ENCODE results near the gene USP31.

Gene USP31

DNA sequence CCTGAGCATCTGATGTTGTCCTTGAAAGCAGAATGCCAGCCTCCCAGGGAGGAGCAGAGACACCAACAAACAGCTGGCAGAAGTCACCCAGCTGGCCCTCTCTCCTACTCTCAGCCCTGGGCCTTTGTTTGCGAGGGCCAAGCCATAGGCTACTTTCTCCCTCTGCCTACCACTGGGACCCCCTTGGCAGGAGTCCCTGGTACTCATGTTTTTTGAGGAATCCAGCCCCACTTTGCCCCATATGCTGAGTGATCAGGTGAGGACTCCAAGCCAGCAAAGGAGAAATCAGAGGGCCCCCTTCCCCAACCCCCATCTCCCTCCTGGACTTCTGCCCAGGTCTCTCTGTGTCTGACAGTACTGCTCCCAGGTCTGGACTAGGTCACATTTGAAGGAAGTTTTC, 121.9 kb downstream of the USP31 start:
- Histone ChIP-seq H3K9me3 (ENCODE audit: control insufficient read depth, insufficient read depth, low read length) (no peaks in the 10 kb centered on the region), H3K4me1 (ENCODE audit: control insufficient read depth, insufficient read depth, low read length) (no peaks in the 10 kb centered on the region), H3K4me3 (ENCODE audit: low read length) (no peak overlapping the region), H3K36me3 (ENCODE audit: control insufficient read depth, insufficient read depth, low read length) (no peaks in the 10 kb centered on the region), H3K27ac (ENCODE audit: low read length) (no peak overlapping the region), H3K27me3 (ENCODE audit: control insufficient read depth, insufficient read depth, low read length) (no peaks in the 10 kb centered on the region)
- WGBS (ENCODE audit: insufficient coverage, insufficient read length): no CpG with 5 or more reads among the region's 1 CpG
- DNase-seq (ENCODE audit: low read depth, low spot score): no peak

DNA sequence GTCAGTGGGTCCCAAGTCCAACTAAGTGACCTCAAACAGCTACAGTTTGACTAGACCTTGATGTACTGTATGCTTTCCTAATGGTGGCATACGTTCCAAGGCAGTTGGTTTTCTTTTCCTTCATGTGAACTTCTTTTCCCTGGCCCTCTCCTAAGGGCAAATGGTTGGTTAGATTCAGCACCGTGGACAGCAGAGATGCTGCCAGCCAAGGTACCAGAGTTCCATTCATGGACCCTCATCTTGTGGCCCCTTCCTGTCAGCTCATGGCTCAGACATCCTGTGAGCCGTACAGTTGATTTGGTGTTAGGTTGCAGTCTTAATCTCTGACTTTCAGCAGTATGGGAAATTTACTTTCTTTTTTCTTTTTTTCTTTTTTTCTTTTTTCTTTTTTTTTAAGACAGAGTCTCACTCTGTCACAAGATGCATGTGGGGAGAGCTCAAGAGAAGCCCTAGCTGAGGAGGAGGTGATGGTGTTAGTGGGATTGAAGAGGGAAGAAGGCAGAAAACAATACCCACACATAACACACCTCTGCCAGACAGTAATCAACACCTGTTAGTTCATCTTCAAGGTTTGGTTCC, 122.4 kb downstream of the USP31 start:
- H3K27ac ChIP-seq (ENCODE audit: low read length): no peak overlapping the region
- DNase-seq (ENCODE audit: low read depth, low spot score): no peak
- no peaks in the 10 kb centered on the region for H3K4me1 ChIP-seq (ENCODE audit: control insufficient read depth, insufficient read depth, low read length)
- no peaks in the 10 kb centered on the region for H3K9me3 ChIP-seq (ENCODE audit: control insufficient read depth, insufficient read depth, low read length)
- WGBS (ENCODE audit: insufficient coverage, insufficient read length): no CpG with 5 or more reads among the region's 3 CpGs
- H3K27me3 ChIP-seq (ENCODE audit: control insufficient read depth, insufficient read depth, low read length): no peaks in the 10 kb centered on the region
- H3K36me3 ChIP-seq (ENCODE audit: control insufficient read depth, insufficient read depth, low read length): no peaks in the 10 kb centered on the region
- no peak overlapping the region for H3K4me3 ChIP-seq (ENCODE audit: low read length)

DNA sequence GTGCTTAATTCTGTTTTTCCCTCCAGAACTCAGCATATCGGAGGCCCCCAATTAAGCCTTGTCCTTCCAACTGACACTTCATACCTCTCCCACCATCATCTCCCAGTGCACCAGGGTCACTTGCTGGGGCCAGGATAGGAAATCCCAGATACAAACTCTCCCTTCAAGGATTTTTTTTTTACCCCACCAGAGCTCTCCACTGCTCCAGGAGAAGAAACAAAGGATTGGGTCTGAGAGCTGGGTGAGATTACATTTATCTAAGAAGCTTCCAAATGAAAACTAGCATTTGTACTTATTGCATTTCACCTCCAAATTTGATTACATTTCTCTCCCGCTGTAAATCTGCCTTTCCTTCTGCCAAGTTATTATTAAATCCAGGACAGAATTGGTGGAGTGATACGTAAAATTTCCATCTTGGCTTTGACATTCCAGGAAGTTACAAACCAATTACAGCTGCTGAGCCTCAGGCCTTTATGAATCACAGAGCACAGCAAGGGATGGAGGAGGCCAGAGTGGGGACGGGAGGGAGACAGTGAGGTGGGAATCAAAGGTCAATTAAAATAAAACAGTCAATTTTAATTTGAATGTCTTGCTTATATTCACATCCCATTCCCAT, 123.5 kb downstream of the USP31 start:
- H3K27me3 ChIP-seq (ENCODE audit: control insufficient read depth, insufficient read depth, low read length): no peaks in the 10 kb centered on the region
- H3K36me3 ChIP-seq (ENCODE audit: control insufficient read depth, insufficient read depth, low read length): no peaks in the 10 kb centered on the region
- H3K4me1 ChIP-seq (ENCODE audit: control insufficient read depth, insufficient read depth, low read length): no peaks in the 10 kb centered on the region
- H3K4me3 ChIP-seq (ENCODE audit: low read length): no peak overlapping the region
- H3K9me3 ChIP-seq (ENCODE audit: control insufficient read depth, insufficient read depth, low read length): no peaks in the 10 kb centered on the region
- H3K27ac ChIP-seq (ENCODE audit: low read length): no peak overlapping the region
- WGBS (ENCODE audit: insufficient coverage, insufficient read length): no CpG with 5 or more reads among the region's 4 CpGs
- no peak for DNase-seq (ENCODE audit: low read depth, low spot score)

DNA sequence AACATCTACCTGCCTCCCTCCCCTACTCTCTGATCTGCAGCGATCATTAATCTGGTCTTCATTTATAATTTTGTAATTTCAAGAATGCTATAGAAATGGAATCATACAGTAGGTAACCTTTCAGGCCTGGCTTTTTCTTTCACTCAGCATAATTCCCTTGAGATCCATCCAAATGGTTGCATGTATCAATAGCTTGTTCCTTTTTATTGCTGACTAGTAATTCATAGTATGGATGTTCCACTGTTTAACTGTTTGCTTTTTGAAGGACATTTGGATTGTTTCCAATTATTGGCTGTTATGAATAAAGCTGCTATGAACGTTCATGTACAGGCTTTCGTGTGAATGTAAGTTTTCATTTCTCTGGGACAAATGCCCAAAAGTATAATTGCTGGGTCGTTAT, 125.2 kb downstream of the USP31 start:
- no peak overlapping the region for H3K27ac ChIP-seq (ENCODE audit: low read length)
- H3K36me3 ChIP-seq (ENCODE audit: control insufficient read depth, insufficient read depth, low read length): no peaks in the 10 kb centered on the region
- H3K9me3 ChIP-seq (ENCODE audit: control insufficient read depth, insufficient read depth, low read length): no peaks in the 10 kb centered on the region
- H3K4me3 ChIP-seq (ENCODE audit: low read length): no peak overlapping the region
- H3K27me3 ChIP-seq (ENCODE audit: control insufficient read depth, insufficient read depth, low read length): no peaks in the 10 kb centered on the region
- WGBS (ENCODE audit: insufficient coverage, insufficient read length): no CpG with 5 or more reads among the region's 4 CpGs
- no peaks in the 10 kb centered on the region for H3K4me1 ChIP-seq (ENCODE audit: control insufficient read depth, insufficient read depth, low read length)
- no peak for DNase-seq (ENCODE audit: low read depth, low spot score)

GRCh38 chr16:23020084-23020483, 129.2 kb downstream of the USP31 start:
- Histone ChIP-seq H3K9me3 (ENCODE audit: control insufficient read depth, insufficient read depth, low read length) (no peaks in the 10 kb centered on the region), H3K36me3 (ENCODE audit: control insufficient read depth, insufficient read depth, low read length) (no peaks in the 10 kb centered on the region), H3K27me3 (ENCODE audit: control insufficient read depth, insufficient read depth, low read length) (no peaks in the 10 kb centered on the region), H3K4me3 (ENCODE audit: low read length) (no peak overlapping the region), H3K4me1 (ENCODE audit: control insufficient read depth, insufficient read depth, low read length) (no peaks in the 10 kb centered on the region), H3K27ac (ENCODE audit: low read length) (no peak overlapping the region)
- WGBS (ENCODE audit: insufficient coverage, insufficient read length): no CpG with 5 or more reads among the region's 3 CpGs
- no peak for DNase-seq (ENCODE audit: low read depth, low spot score)

DNA sequence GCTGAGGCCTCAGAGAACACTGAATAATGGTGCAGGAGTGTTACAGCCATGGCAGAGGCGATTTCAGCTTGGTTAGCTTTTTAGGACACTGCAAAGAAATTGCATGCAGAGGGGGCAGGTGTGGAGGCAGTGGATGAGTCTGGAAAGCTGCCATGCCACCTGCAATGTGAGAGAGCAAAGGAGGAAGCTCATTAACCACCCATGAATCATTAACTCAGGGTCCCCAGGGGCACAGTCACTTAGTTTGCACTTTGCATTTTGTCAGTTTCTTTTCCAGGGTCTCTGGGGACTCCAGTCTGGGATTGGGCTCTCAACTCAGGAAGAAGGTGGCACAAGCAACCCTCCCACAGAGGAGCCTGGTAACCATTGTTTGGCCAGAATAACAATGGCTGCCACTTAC, 132.9 kb downstream of the USP31 start:
- Histone ChIP-seq H3K36me3 (ENCODE audit: control insufficient read depth, insufficient read depth, low read length) (no peaks in the 10 kb centered on the region), H3K27ac (ENCODE audit: low read length) (no peak overlapping the region), H3K27me3 (ENCODE audit: control insufficient read depth, insufficient read depth, low read length) (no peaks in the 10 kb centered on the region), H3K4me1 (ENCODE audit: control insufficient read depth, insufficient read depth, low read length) (no peaks in the 10 kb centered on the region), H3K9me3 (ENCODE audit: control insufficient read depth, insufficient read depth, low read length) (no peaks in the 10 kb centered on the region), H3K4me3 (ENCODE audit: low read length) (no peak overlapping the region)
- no CpG with 5 or more reads among the region's 1 CpG for WGBS (ENCODE audit: insufficient coverage, insufficient read length)
- DNase-seq (ENCODE audit: low read depth, low spot score): no peak

GRCh38 chr16:23015580-23015979, 133.7 kb downstream of the USP31 start:
- Histone ChIP-seq H3K4me3 (ENCODE audit: low read length) (no peak overlapping the region), H3K9me3 (ENCODE audit: control insufficient read depth, insufficient read depth, low read length) (no peaks in the 10 kb centered on the region), H3K36me3 (ENCODE audit: control insufficient read depth, insufficient read depth, low read length) (no peaks in the 10 kb centered on the region), H3K4me1 (ENCODE audit: control insufficient read depth, insufficient read depth, low read length) (no peaks in the 10 kb centered on the region), H3K27me3 (ENCODE audit: control insufficient read depth, insufficient read depth, low read length) (no peaks in the 10 kb centered on the region), H3K27ac (ENCODE audit: low read length) (no peak overlapping the region)
- WGBS (ENCODE audit: insufficient coverage, insufficient read length): no CpG with 5 or more reads among the region's 2 CpGs
- DNase-seq (ENCODE audit: low read depth, low spot score): no peak

DNA sequence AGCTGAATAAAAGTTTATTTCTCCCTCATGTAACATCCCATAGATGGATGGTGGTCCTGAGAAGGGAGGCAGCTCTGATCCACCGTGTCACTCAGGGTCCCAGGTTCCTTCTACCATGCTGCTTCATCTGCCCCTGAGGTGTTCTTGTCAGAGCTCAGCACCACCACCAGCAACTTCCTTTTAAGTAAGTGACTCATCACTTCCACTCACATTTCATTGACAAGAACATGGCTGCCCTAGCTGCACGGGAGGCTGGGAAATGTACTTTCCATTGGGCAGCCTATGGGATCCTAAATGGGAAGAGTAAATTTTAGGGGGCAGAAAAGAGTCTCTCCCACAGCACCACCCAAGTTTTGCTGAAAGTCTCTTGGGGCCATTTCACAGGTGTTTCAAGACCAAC, 134.7 kb downstream of the USP31 start:
- no peaks in the 10 kb centered on the region for H3K36me3 ChIP-seq (ENCODE audit: control insufficient read depth, insufficient read depth, low read length)
- H3K27me3 ChIP-seq (ENCODE audit: control insufficient read depth, insufficient read depth, low read length): no peaks in the 10 kb centered on the region
- no peak overlapping the region for H3K27ac ChIP-seq (ENCODE audit: low read length)
- no peaks in the 10 kb centered on the region for H3K4me1 ChIP-seq (ENCODE audit: control insufficient read depth, insufficient read depth, low read length)
- no peak for DNase-seq (ENCODE audit: low read depth, low spot score)
- H3K4me3 ChIP-seq (ENCODE audit: low read length): no peak overlapping the region
- H3K9me3 ChIP-seq (ENCODE audit: control insufficient read depth, insufficient read depth, low read length): no peaks in the 10 kb centered on the region
- WGBS (ENCODE audit: insufficient coverage, insufficient read length): no CpG with 5 or more reads among the region's 2 CpGs
